Left renal cortex interstitium (tissue), 4 donors: Measurements from ENCODE around the gene PIBF1. TPM values are rescaled to one million over a fixed set of nuclear protein-coding genes. Genes with fewer than 3 reads are reported as not detected.

Experiments used
- DNase-seq, 4 donors: peaks; one replicate each; pipeline ENCODE4 v3.0.0-alpha.2; 2013; ENCODE audit warnings: low read depth in 4 of 4, low spot score in 2 of 4, missing footprints in 1 of 4
- polyA plus RNA-seq, 4 donors: library from polyadenylated mRNA; unstranded; fragments of 120-200 nt; gene quantifications; one replicate each; pipeline ENCODE4 v1.2.1, GENCODE V29; 2013; ENCODE audit not compliant: insufficient read length in 4 of 4

The PIBF1 gene
- polyA plus RNA-seq, 4 donors, result 36.4 to 46.4 (median 38.6) TPM

DNA sequence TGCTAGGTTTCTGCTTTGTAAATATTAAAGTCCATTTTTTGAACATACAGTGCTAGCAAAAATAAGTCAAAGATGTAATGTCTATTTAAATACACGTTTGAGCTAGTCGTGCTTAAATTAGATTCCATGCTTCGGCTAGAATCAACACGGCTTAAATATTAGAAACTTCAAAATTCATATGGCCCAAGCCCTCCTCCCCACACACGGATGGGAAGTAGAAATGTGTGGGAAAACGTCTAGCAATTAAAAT, 276.1 kb downstream of the PIBF1 start:
- no peak for DNase-seq

DNA sequence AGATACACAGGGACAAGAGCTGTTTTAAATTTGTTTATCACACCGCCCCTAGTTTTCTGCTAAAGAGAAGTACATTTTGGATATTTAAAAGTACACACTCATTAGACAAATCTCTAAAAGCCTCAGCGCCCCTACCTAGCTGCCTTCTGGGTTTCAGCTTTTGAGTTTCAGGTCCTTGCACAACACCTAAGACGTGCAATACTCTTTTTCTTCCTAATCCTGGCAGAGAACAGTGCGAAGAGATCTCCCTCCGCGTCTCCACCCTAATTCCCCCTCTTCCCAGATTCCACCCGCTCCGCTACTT, 276.5 kb downstream of the PIBF1 start:
- DNase-seq, result no peak

DNA sequence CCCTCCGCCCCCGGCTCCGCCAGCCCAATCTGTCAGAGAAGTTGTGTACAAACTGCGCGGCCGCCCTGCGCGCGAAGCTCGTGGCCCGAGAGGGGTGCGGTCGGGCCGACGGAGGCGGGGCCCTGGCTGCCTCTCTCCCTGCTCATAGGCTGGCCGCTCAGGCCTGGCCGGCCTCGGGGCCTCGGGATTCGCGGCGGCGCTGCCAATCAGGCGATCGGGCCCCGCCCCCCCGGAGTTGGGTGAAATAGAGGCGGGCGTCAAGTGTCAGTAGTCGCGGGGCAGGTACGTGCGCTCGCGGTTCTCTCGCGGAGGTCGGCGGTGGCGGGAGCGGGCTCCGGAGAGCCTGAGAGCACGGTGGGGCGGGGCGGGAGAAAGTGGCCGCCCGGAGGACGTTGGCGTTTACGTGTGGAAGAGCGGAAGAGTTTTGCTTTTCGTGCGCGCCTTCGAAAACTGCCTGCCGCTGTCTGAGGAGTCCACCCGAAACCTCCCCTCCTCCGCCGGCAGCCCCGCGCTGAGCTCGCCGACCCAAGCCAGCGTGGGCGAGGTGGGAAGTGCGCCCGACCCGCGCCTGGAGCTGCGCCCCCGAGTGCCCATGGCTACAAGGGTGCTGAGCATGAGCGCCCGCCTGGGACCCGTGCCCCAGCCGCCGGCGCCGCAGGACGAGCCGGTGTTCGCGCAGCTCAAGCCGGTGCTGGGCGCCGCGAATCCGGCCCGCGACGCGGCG, 277.0 kb downstream of the PIBF1 start, which contains the start of gene KLF5:
Gene KLF5 (plus strand): TSS at position 270 of the 724 bp plus-strand sequence. CDS start 323 bp downstream, at position 593.
- DNase-seq, result peak in 3 of 4 donors; percentile 72 to 88 (median 86)

DNA sequence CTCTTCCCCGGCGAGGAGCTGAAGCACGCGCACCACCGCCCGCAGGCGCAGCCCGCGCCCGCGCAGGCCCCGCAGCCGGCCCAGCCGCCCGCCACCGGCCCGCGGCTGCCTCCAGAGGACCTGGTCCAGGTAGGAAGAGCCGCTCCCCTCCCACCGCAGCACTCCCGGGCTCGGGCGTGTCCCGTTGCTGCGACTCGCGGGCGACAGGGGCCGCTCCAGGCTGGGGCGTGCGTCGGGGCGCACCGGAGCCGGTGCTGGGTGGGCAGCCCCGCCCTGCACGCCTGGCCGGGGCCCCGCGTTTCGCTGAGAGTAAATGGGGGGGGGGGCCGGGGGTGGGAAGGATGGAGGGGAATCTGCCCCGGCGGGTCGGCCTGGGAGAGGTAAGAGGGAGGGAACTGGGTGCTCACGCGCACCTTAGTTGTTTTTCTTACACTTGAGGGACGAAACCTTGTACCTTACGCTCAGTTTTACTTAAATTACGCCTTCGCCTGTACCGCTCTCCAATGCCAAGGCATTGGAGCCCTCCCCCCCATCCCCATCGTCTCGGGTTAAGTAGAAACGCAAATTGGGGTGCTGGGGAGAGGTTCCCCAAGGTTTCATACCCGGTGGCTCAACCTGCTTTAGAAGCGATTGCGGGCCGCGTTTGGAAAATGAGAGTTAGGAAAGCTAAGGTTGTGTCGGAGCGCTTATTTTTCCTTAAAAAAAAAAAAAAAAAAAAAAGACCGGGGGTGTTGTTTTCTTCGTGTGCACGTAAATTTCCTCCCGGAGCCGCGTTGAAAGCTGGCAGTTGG, 277.7 kb downstream of the PIBF1 start:
- DNase-seq, result no peak

DNA sequence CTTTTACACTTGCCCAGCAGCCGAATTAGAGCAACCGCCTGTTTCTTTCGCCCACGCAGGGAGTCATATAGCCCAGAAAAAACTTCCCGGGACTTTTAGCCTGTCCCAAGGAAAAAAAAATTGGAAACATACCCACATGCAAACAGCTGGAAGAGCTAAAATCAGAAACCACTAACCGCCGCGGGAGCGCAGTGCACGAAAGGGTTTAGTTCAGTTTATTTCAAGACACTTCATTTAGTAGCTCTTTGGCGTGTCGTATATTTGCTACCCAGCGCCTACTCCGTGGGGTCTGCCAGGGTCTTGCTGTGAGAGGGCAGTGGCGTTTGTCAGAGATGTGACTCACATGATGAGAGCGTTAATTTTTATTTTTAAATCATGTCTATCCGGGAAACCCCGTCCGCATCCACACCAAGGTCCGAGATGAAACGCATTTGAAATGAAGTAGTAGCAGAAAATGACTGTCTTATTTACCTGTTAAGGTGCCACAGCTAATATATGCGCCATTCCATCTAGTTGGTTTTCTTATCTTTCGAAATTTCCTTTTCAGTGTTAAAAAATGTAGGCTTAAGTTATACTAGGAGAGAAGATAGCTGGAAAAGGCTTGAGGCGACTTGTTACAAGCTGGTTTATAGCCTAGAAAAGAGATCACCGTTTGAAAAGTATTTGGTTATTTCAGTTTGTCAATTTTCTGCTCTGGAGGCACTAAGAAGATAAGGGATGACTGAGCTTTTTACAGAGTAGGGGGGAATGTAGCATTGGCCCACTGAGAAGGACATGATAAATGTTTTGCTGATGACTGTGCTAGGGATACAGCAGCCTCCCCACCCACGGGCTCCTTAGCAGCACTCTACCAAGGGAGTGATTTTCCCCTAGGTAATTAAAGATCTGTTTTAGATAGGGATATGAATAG, 278.6 kb downstream of the PIBF1 start:
- no peak for DNase-seq

DNA sequence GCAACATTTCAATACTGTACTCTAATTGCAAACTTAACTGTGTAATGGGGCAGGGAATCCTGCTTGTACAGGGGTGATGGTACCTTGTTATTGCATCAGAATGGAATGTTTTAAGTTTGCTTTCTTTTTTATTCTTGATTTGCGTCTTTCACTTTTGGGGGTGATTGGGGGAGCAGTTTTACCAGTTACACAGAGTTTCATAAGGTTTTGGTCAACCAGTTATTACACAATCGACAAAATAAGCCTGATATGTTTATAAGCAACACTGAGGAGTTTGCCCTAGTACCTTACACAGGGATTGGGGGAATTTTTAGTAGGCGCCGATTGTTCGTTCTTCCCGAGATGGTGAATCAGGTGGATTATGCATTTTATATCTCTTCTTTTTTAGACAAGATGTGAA, 279.5 kb downstream of the PIBF1 start:
- DNase-seq, result no peak

DNA sequence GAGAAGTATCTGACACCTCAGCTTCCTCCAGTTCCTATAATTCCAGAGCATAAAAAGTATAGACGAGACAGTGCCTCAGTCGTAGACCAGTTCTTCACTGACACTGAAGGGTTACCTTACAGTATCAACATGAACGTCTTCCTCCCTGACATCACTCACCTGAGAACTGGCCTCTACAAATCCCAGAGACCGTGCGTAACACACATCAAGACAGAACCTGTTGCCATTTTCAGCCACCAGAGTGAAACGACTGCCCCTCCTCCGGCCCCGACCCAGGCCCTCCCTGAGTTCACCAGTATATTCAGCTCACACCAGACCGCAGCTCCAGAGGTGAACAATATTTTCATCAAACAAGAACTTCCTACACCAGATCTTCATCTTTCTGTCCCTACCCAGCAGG, 279.9 kb downstream of the PIBF1 start:
- DNase-seq, result no peak

DNA sequence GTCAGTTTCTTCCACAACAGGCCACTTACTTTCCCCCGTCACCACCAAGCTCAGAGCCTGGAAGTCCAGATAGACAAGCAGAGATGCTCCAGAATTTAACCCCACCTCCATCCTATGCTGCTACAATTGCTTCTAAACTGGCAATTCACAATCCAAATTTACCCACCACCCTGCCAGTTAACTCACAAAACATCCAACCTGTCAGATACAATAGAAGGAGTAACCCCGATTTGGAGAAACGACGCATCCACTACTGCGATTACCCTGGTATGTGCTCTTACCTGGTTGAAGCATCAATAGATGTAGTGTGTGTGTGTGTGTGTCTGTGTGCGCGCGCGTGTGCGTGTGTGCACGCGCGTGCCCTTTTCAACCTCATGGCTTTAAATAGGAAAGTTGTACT, 280.5 kb downstream of the PIBF1 start:
- no peak for DNase-seq

DNA sequence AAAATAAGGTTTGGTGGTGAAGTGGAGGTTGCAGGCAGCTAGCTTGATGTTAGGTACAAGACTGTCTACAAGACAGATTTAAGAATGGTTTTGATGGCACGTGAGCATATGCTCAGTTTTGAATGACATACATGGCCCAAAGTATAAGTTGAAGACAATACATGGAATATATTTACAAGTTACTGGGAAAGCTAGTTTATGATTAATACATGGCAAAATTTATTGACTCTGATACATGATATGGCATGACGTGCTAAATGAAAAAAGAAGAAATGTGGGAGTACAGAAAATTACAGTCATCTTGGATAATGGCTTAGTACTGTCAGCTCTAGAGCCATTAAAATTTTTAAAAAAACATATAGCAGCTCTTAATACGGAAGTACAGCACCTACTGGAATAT, 281.2 kb downstream of the PIBF1 start:
- no peak for DNase-seq

DNA sequence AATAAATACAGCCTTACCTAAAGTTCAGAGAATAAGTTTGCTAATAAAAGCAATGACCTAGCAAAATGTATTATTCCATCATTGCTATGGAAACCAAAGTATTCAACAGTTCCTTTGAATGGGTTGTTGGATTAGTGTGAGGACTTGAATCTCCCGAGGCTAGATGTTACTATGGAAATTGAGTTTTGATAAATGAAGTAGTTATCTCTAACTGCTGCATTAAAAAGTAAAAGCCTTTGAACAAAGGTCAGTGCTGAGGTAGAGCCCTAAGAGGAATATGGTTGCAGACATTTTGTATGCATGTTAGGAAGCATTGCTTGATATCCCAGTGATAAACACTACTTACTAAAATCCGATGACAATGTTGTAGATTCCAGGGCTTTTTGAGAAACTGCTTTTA, 283.1 kb downstream of the PIBF1 start:
- DNase-seq, result no peak

DNA sequence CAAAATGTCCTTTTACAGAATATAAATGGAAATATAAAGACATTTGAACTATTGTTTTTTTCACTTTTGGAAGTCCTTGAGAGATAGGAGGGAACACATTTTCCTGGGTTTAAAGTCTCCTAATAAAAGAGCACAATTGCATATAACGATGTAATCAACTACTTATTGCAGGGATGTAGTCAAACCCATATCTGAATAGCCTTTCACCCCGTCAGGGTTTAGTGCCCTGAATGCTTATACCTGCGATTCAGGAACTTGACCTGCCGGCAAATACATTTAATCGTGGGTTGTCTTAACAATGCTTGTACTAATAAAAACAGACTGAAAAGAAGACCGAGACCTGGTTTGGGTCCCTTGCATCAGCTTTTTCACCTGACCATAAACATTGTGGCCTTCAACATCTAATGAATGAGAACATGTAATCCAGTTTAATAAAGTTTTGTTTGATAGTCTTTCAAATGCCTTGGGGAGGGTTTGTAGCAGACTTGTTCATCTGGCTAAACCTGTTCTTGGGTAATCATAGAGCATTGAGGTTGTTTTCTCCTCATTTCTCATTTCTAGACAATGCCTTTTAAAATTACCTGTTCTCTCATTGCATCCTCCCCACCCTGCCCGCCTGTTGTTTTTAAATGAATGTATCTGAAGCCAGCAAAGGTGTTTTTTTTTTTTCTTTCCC, 283.9 kb downstream of the PIBF1 start:
- DNase-seq, result no peak

Other genes with a start within 250 kb of the PIBF1 start
- 10 to 100 TPM; 16.2 to 24.7 (median 22.4) TPM for gene MZT1, start 54.5 kb upstream of the PIBF1 start, polyA plus RNA-seq
- 10 to 100 TPM in 1 of 4 donors, 1 to 10 TPM in 3; 7.2 to 10.0 (median 9.4) TPM for gene BORA, start 54.2 kb upstream of the PIBF1 start, polyA plus RNA-seq
- gene DIS3, start 233 bp upstream of the PIBF1 start, polyA plus RNA-seq, result 10 to 100 TPM; 35.0 to 41.4 (median 37.2) TPM